K562 treated with DMSO at 1 percent for 4 hours (cell line): ENCODE measurements around the gene ETV3L. TPM values are rescaled to one million over a fixed set of nuclear protein-coding genes. Genes with fewer than 3 reads are reported as not detected.

ENCODE experiments used
- total RNA-seq: library from RNA; unstranded; fragments of 300-600 nt; gene quantifications from 2 replicates; pipeline ENCODE4 v1.2.3, GENCODE V29; 2022; ENCODE audit not compliant: insufficient read depth

Gene ETV3L
- total RNA-seq = not detected in 2 replicates

GRCh38 chr1:157099633-157100009, at the start of gene ETV3L:
ETV3L (minus strand) TSS chr1:157099808; CDS start chr1:157099523, 285 bp downstream.

GRCh38 chr1:157138220-157139051, 38.8 kb upstream of the ETV3L start, which contains the start of gene ETV3:
ETV3 (minus strand) TSS chr1:157138395; CDS start chr1:157136352, 2,043 bp downstream.

GRCh38 chr1:157045250-157046218, 54.1 kb downstream of the ETV3L start, which contains the start of gene ARHGEF11:
ARHGEF11 (minus strand) TSS chr1:157045742; CDS start chr1:157044330, 1,412 bp downstream.

Other genes starting within 250 kb of the ETV3L start
- gene INSRR, start 240.7 kb downstream of the ETV3L start, total RNA-seq = 0.42 TPM in 1 of 2 replicates, not detected in the other
- gene NTRK1, start 238.9 kb downstream of the ETV3L start, total RNA-seq = 78.1 and 86.1 TPM in 2 replicates
- 1.2 and 3.2 TPM in 2 replicates for gene PEAR1, start 206.1 kb downstream of the ETV3L start, total RNA-seq
- not detected in 2 replicates for gene LRRC71, start 179.2 kb downstream of the ETV3L start, total RNA-seq
- 8.7 and 12.7 TPM in 2 replicates for gene ARHGEF11, start 54.1 kb downstream of the ETV3L start, total RNA-seq
- 8.0 and 8.5 TPM in 2 replicates for gene ETV3, start 38.6 kb upstream of the ETV3L start, total RNA-seq